Gastroesophageal sphincter (tissue), 3 donors: ENCODE measurements around the gene CIRBP.

Source experiments
- POLR2A ChIP-seq, 2 donors: fragments of 450-650 bp; IDR thresholded peaks; one replicate each; pipeline ENCODE4 v1.6.1; 2017; ENCODE audit warnings: antibody characterized with exemption in 2 of 2, mild to moderate bottlenecking in 2 of 2, moderate library complexity in 1 of 2
- TF ChIP-seq, protein P1 (sequence below), 4 experiments: fragments of 200-600 bp in 2 of 4; fragments of 450-650 bp in 2 of 4; sonication (generic) in 1 of 4; IDR thresholded peaks; one replicate each; pipeline ENCODE4 v1.5.1; 2017 to 2019; ENCODE audit warnings: antibody characterized with exemption in 4 of 4, mild to moderate bottlenecking in 2 of 4, moderate library complexity in 2 of 4

DNA sequence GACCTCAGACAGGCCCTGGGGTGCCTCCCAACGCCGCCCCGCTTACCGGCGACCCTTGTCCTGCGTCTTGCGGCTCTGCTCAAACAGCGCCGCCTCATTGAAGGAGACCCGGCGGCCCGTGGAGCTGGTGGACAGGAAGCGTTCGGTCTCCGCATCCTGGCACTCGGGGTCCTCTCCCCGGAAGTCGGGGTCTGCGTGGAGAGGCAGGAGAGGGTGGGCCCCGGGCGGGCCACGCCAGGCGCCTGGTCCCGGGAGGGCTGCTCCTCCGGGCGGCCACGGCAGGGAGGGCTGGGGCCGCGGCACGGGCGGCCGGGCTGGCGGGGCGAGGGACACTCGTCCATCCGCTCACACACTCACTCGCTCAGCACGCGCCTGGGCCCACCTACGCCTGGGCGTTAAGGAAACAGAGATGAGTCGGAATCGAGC is 34.2 kb upstream of the CIRBP start:
- TF ChIP-seq POLR2A (IDR thresholded peaks at IDR 0.05), result no peak
- TF ChIP-seq, protein P1, sequence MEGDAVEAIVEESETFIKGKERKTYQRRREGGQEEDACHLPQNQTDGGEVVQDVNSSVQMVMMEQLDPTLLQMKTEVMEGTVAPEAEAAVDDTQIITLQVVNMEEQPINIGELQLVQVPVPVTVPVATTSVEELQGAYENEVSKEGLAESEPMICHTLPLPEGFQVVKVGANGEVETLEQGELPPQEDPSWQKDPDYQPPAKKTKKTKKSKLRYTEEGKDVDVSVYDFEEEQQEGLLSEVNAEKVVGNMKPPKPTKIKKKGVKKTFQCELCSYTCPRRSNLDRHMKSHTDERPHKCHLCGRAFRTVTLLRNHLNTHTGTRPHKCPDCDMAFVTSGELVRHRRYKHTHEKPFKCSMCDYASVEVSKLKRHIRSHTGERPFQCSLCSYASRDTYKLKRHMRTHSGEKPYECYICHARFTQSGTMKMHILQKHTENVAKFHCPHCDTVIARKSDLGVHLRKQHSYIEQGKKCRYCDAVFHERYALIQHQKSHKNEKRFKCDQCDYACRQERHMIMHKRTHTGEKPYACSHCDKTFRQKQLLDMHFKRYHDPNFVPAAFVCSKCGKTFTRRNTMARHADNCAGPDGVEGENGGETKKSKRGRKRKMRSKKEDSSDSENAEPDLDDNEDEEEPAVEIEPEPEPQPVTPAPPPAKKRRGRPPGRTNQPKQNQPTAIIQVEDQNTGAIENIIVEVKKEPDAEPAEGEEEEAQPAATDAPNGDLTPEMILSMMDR (IDR thresholded peaks at IDR 0.05), result no peak
